H7 (cell line): ENCODE data around the gene ZNF691. TPM values are rescaled to one million over a fixed set of nuclear protein-coding genes. Genes with fewer than 3 reads are reported as not detected.
A peak's percentile ranks its signal among the peaks of the same experiment; 100 is the strongest.
"Not testable (repeated sequence)": the region's sequence is repeated elsewhere in the genome, so short reads cannot be mapped to it uniquely, and the experiment has no call there.

Experiments
- DNase-seq: peaks from one replicate; pipeline ENCODE4 v3.0.0; 2012
- H3K27me3 ChIP-seq: 2 replicates; pipeline ENCODE4 v1.6.0; 2011; ENCODE audit warnings: mild to moderate bottlenecking, low read length; ENCODE audit not compliant: control insufficient read depth, insufficient read depth
- H3K36me3 ChIP-seq: replicated peaks from 2 replicates; pipeline ENCODE4 v1.5.1; 2011; ENCODE audit warnings: low read length; ENCODE audit not compliant: control insufficient read depth, insufficient read depth
- H3K4me3 ChIP-seq: 2 replicates; pipeline ENCODE4 v1.5.1; 2011; ENCODE audit warnings: low read depth, mild to moderate bottlenecking, control low read depth, low read length, moderate library complexity; ENCODE audit not compliant: insufficient read depth
- total RNA-seq: library from RNA; depleted of rRNA; stranded (reverse); fragments of >200 nt; shearing (Covaris generic); gene quantifications from 2 replicates; pipeline ENCODE4 v1.2.3, GENCODE V29; 2014; rRNA removed

ZNF691 gene, protein sequence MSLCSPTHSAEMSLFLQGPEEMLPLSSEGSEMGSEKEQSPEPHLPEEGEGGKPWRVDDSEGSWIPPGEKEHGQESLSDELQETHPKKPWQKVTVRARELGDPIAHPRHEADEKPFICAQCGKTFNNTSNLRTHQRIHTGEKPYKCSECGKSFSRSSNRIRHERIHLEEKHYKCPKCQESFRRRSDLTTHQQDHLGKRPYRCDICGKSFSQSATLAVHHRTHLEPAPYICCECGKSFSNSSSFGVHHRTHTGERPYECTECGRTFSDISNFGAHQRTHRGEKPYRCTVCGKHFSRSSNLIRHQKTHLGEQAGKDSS
- total RNA-seq, result 30.4 and 33.5 TPM in 2 replicates

DNA sequence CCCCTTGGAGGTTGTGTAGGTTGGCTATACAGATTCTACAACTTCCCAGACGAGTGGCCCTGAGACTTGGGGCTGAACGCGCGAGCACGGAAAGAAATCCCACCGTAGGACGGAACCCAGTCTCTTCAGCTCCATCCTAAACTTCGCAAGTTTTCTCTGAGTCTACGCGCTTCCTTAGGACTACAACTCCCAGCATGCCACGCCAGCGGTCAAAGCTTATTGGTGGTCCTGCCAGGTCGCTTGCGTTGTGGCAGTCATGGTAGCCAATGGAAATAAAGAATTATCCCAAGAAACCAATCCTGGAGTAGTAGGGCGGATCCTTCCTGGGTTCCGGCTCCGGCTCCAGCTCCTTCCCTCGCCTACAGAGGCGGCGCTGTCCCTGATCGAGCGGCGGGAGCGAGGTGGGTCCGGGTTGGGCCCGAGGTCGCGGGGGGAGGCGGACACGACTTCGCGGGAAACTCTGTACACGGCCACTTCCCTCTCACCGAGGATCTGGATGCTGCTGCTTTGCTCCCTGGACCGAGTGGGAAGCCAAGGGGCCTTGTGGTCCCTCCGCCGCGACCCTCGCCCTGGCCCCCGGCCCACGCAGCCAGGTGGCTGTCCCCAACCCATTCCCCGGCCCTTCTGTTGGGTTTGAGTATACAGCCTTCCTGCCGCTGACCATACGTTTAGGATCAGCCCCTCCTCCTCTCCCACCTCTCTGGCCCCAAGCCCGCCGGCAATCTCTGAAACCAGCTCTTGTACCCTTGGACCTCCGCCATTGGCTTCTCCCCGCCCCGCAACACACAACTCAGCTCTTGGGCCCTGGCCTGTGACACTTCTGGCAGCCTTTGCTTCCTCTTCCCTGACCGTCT, at the start of gene ZNF691:
TSS of gene ZNF691 (plus strand) at position 357 of the 854 bp plus-strand sequence. CDS start 3,046 bp downstream, outside the sequence.
- peaks cover 10% of the 10 kb centered on the region for H3K36me3 ChIP-seq
- DNase-seq, result peak; percentile 98

DNA sequence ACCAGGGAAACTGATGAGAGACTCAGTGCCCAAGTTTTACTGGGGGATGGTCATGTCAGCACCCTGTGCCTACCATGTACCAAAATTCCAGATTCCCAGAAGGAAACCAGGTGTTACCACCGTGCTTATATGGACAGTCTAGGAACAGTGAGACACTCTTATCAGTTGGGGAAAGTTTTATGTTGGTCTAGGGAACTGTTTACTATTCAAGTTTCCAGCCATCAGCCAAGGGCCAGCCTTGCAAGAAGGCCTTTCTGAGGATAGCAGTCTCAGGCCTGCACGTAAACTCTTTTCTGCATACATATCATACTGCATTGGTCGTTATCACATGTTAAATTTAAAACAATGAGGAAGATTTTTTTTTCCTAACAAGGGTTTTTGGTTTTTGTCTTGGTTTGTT, 49.0 kb upstream of the ZNF691 start:
- H3K36me3 ChIP-seq, result no peaks in the 10 kb centered on the region
- DNase-seq, result no peak
- peaks cover 2% of the 10 kb centered on the region; the same call in 1 of the 2 replicates for H3K27me3 ChIP-seq
- H3K4me3 ChIP-seq, result no peak overlapping the region

More for the DNA sequence above, at the start of gene ZNF691:
- Histone ChIP-seq H3K4me3 (peak within 1 kb of the TSS; percentile 81), H3K27me3 (no peaks in the 10 kb centered on the region; the same call in 1 of the 2 replicates)

DNA sequence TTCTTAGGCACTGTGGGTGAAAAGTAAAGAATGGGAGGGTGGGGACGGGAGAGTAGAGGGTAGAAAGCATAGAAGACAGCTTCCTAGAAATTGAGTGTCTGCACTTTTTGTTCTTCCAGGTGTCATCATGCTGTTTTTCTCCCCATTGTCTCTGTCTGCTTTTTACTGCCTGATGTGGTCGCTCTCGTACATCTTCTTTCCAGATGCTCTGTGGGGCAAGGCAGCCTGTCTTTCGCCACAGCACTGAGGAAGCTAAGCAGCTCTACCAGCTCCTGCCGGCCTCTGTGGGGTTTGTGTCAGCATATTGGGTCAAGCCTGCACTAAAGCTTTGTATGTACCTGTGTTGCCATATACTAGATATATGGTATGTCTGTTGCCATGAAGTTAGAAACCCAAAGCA, 48.4 kb upstream of the ZNF691 start:
- DNase-seq, result no peak
- H3K27me3 ChIP-seq, result peaks cover 2% of the 10 kb centered on the region; the same call in 1 of the 2 replicates
- no peak overlapping the region for H3K4me3 ChIP-seq
- no peaks in the 10 kb centered on the region for H3K36me3 ChIP-seq

DNA sequence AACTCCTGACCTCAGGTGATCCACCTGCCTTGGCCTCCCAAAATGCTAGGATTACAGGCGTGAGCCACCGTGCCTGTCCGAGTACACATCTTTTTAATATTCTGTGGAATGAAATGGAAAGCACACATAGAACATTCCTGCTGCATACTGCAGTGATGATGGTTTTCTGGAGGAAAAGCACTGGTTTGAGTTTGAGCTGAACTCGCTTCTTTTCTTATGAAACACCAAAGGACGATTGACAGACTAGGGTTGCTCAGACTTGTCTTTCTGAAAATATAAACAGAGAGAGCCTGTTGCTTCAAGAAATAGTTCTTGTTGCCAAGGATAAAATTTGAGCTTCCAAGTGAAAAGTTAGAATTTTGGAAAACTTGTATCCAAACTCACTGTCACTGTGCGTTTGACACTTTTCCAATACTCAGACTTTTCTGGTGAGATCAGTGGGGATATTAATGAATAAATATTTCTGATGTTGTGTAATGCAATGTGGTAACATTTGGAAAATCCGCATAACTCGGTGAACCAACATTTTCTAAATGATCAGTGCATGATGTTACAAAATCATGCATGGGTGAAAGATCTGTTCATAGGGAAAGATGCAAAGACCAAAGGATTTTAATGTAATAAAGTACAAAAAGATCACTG, 44.5 kb upstream of the ZNF691 start:
- Histone ChIP-seq H3K36me3 (peaks cover 2% of the 10 kb centered on the region), H3K4me3 (no peak overlapping the region), H3K27me3 (no peaks in the 10 kb centered on the region)
- DNase-seq, result no peak

DNA sequence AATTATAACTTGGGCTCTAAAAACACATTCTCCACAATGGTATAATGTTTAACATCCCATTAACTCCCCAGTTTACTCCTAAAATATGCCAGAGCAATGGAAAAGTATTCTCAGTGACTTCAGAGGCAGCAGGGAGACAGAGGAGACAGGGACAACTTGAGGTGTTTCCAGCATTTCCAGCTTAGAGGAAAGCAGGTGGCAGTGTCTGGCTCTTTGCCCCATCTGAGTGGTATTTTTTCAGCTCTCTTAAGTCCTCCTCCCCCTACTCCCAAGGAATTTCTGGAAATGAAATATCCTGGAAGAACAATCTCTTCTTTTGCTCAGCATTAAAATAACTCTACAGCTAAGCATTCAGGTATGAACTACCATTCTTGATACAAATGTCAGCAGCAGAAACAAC, 40.2 kb upstream of the ZNF691 start:
- H3K36me3 ChIP-seq, result peaks cover 2% of the 10 kb centered on the region
- DNase-seq, result no peak
- H3K4me3 ChIP-seq, result no peak overlapping the region
- H3K27me3 ChIP-seq, result no peaks in the 10 kb centered on the region

DNA sequence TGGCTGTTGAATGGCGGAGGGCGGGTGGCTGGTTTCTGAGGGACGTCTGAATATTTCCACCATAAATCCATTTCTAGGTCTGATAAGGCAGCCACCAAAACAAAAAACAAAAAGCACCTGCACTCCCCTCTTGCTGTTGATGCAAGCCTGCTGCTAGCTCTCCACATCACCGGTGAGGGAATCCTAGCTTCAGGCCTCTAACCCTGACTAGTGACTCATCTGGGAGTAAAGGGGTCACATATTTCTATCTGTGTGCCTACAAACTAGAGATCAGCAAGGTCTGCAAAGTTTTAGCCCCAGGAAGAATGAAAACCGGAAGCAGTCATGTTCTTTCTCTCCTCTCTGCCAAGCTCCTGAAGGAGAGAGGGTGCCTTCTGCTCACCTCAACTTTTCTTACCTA, 39.8 kb upstream of the ZNF691 start:
- Histone ChIP-seq H3K36me3 (peaks cover 2% of the 10 kb centered on the region), H3K27me3 (no peaks in the 10 kb centered on the region), H3K4me3 (no peak overlapping the region)
- no peak for DNase-seq

DNA sequence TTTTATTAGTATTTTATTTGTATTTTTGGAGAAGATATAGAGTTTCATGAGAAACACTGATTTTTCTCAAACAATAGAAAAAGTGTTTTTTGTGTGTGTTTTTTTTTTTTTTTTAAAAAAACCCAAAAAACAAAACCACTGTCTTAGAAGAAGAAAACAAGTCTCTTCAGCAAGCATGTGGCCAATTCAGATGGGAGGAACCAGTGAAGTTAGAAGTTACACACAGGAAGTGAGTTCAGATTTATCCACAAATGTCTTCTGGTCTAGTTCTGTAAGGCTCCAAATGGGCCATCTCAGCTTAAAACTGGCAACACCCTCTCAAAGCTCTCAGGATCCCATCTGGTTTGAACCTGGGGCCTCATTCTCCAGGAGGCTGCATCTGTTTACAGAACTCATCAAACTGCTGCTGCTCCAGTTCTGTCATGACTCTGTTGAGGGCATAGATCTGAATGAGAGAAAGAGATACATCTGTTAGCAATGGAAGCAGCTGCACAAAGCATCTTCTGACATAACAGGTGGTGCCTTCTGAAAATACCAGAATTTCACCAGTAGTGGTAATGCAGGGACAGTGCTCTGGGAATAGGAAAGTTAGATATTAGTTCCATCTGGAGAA, 39.3 kb upstream of the ZNF691 start:
- Histone ChIP-seq H3K36me3 (peaks cover 2% of the 10 kb centered on the region), H3K4me3 (no peak overlapping the region), H3K27me3 (no peaks in the 10 kb centered on the region)
- no peak for DNase-seq

DNA sequence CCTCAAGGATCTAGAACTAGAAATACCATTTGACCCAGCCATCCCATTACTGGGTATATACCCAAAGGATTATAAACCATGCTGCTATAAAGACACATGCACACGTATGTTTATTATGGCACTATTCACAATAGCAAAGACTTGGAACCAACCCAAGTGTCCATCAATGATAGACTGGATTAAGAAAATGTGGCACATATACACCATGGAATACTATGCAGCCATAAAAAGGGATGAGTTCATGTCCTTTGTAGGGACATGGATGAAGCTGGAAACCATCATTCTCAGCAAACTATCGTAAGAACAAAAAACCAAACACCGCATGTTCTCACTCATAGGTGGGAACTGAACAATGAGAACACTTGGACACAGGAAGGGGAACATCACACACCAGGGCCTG, 31.6 kb upstream of the ZNF691 start:
- H3K36me3 ChIP-seq, H3K27me3 ChIP-seq, DNase-seq, H3K4me3 ChIP-seq: not testable (repeated sequence)

DNA sequence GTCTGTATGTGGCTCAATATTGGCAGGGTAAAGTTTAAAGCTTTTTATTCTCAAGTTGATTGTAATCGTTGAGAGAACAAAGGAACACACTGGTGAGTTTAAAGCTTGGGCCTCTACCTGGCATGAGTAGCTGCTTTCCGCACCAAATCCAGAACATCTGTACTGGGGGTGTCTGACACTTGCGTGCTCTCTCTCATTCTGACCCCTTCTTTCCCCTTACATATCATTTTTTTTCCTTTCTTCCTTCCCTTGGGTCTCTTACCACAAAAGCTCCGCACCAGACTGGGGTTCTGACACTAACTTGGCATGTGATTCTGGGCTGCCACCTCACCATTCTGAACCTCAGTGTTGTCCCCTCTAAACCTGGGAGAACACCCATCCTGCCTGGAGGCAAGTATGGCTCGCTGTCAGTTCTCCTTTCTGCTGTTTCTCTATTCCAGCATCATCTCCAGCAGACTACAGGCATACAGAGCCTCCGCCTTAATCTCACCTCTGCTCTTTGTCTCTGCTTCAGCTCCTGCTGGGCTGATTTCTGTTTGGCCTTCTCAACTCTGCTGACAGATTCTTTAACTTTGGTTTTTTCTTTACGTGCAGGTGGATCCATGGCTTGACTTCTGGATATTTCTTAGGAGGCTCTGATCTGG, 30.4 kb upstream of the ZNF691 start:
- no peaks in the 10 kb centered on the region for H3K27me3 ChIP-seq
- DNase-seq, result no peak
- peak overlapping the region; percentile 69 for H3K4me3 ChIP-seq
- H3K36me3 ChIP-seq, result no peaks in the 10 kb centered on the region

DNA sequence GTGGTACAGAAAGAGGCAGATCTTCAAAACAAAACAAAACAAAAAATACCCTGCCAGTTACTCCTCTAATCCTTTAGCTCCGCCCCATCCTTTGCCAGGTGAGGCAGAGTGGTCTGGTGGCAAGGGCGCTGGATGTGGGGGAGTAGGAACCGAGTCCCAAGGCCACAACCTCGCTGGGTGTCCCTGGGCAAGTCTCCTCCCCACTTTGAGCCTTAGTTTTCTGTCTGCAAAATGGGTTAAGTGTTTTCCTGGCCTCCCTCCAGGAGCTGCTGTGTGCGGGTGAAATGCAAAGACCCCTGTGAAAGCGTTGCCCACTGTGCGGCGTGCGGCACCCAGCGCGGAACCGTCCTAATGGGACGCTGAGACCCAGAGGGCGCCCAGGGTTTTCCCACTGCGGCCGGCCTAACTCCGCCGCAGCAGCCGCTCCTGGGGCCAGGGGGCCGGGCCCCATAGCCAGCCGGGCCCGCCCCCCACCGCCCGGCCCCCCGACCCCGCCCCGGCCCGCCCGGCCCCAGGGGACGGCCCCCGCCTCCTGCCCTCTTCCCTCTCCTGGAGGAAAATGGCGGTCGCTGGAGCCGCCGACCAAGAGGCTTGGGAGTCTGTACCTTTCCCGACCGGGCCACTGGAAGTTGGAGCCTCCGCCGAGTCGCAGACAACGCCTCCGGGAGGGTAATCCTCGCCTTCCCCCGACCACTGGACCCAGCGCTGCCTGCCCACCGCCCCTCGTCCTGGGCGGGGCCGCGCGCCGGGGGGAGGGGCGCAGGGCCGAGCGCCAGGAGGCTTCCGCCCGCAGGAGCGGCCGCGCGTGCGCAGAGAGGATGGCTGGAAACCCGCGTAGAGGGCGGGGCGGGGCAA, 29.6 kb upstream of the ZNF691 start, which contains the start of the genes ERMAP and SVBP:
TSS of gene ERMAP (plus strand) at position 538 of the 855 bp plus-strand sequence. CDS start 13,327 bp downstream, outside the sequence.
TSS of gene SVBP (minus strand) at position 813 of the 855 bp plus-strand sequence. CDS start 853 bp downstream, outside the sequence.
- no peaks in the 10 kb centered on the region for H3K36me3 ChIP-seq
- peak; percentile 99 for DNase-seq
- H3K27me3 ChIP-seq, result no peaks in the 10 kb centered on the region
- H3K4me3 ChIP-seq, result peak within 1 kb of the TSS; percentile 69

DNA sequence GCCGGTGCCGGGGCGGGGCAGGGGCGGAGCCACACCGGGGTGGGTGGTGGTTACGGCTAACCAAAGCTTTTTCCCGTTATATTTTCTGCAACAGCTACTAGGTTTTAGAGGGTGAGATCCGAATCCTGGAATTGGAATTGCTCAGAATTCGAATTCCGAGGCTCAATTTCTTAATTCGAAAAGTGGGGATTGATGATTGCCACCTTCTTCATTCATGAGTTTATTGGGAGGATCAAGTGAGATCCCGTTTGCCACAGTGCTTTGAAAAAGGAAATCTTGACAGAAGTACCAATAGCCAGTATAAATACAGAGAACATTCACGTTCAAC, 29.0 kb upstream of the ZNF691 start:
- H3K27me3 ChIP-seq, result no peaks in the 10 kb centered on the region
- no peaks in the 10 kb centered on the region for H3K36me3 ChIP-seq
- DNase-seq, result no peak
- peak overlapping the region; percentile 19; the same call in 1 of the 2 replicates for H3K4me3 ChIP-seq

DNA sequence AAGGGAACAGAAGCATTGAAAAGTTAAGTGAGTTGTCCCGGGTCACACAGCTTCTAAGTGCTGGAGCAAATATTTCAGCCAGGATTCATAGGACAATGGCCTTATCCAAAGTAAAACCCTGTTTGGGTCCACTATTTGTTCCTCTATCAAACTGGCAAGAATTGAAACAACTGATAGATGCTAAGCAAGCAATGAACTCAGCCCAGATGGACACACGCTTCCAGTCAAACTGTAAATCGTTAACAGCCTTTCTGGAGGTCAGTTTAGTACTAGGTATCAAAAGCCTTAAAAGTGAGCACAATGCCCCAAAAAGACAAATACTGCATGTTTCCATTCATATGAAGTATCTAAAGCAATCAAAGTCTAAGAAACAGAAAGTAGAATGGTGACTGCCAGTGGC, 28.4 kb upstream of the ZNF691 start:
- Histone ChIP-seq H3K36me3 (no peaks in the 10 kb centered on the region), H3K27me3 (no peaks in the 10 kb centered on the region), H3K4me3 (no peak overlapping the region)
- DNase-seq, result no peak

DNA sequence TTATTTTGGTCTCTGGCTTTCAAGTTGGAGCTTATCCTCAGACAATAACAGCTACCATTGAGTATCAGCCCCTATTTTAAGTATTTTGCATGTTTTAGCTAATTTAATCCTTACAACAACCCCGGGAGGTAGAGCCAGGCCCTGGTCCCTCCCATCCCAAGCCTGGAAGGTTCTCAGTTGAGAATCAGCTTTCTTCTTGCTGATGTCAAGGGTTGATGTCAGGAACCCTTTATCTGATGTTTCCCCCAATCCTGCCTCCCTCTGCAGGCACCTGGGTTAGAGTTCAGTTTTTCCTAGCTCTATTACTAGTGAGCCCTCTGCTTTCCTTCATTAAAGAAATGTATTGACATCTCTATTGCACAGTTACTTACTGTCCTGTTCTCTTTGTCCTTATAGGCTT, 25.6 kb upstream of the ZNF691 start:
- peak; percentile 39 for DNase-seq
- H3K4me3 ChIP-seq, result no peak overlapping the region
- no peaks in the 10 kb centered on the region for H3K27me3 ChIP-seq
- H3K36me3 ChIP-seq, result no peaks in the 10 kb centered on the region
